Suprapubic skin (tissue), 3 donors: ENCODE measurements around the gene OR7D4.

Experiments used
- CTCF ChIP-seq, 2 donors: fragments of 200-600 bp in 1 of 2; fragments of 450-650 bp in 1 of 2; sonication (generic) in 1 of 2; IDR thresholded peaks; one replicate each; pipeline ENCODE4 v1.5.1; 2016 to 2019; ENCODE audit warnings: antibody characterized with exemption in 2 of 2, mild to moderate bottlenecking in 1 of 2, moderate library complexity in 1 of 2
- EP300 ChIP-seq: sonication (generic); formaldehyde crosslinking; IDR thresholded peaks from one replicate; pipeline ENCODE4 v1.6.1; 2017; ENCODE audit warnings: antibody characterized with exemption

GRCh38 chr19:9250630-9251029 is 31.2 kb upstream of the OR7D4 start, which contains the start of gene OR7E24:
- TF ChIP-seq CTCF (IDR thresholded peaks at IDR 0.05) (no peak), EP300 (no peak)
